KOPT-K1 (cell line): ENCODE measurements around the gene OSBPL1A.
"Not testable (repeated sequence)": the region's sequence is repeated elsewhere in the genome, so short reads cannot be mapped to it uniquely, and the experiment has no call there.

Experiments
- H3K27ac ChIP-seq: fragments of 200-600 bp; sonication (generic); 2 replicates; pipeline ENCODE4 v1.5.1; 2016; ENCODE audit warnings: antibody characterized with exemption, mild to moderate bottlenecking, low read depth, low read length; ENCODE audit not compliant: poor library complexity, severe bottlenecking
- H3K36me3 ChIP-seq: fragments of 200-600 bp; sonication (generic); 2 replicates; pipeline ENCODE4 v1.5.1; 2017; ENCODE audit warnings: antibody characterized with exemption, mild to moderate bottlenecking, low read length, moderate library complexity; ENCODE audit not compliant: insufficient read depth
- H3K9me3 ChIP-seq: fragments of 200-600 bp; sonication (generic); 2 replicates; pipeline ENCODE4 v1.5.1; 2017; ENCODE audit warnings: antibody characterized with exemption, low read length, mild to moderate bottlenecking; ENCODE audit not compliant: insufficient read depth, poor library complexity, severe bottlenecking

The OSBPL1A gene

DNA sequence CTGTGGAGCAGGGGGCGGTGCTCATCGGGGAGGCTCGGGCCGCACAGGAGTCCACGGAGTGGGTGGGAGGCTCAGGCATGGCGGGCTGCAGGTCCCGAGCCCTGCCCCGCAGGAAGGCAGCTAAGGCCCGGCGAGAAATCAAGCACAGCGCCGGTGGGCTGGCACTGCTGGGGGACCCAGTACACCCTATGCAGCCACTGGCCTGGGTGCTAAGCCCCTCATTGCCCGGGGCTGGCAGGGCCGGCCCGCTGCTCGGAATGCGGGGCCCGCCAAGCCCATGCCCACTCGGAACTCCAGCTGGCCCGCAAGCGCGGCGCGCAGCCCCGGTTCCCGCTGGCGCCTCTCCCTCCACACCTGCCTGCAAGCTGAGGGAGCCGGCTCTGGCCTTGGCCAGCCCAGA, 248.0 kb downstream of the OSBPL1A start:
- H3K27ac ChIP-seq, H3K9me3 ChIP-seq, H3K36me3 ChIP-seq: not testable (repeated sequence)

DNA sequence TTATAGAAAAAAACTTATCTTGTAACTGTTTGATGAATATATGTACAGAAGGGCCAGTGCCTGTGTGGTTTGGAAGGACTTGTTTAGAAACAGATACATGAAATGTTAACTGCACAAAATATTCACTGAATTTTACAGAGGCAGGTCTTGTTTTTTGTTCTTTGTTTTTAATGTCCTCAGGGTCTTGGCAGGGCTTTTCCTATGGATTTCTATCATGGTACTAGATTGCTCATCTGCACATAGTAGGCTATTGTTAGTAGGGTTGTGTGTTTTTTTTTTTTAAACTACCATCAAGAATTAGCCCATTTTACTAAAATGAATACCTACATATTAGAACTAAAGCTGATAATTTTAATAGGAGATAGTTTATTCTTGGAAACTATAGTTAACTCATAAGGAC, 255.2 kb downstream of the OSBPL1A start:
- no peaks in the 10 kb centered on the region for H3K9me3 ChIP-seq
- no peak overlapping the region for H3K27ac ChIP-seq
- H3K36me3 ChIP-seq: no peaks in the 10 kb centered on the region

DNA sequence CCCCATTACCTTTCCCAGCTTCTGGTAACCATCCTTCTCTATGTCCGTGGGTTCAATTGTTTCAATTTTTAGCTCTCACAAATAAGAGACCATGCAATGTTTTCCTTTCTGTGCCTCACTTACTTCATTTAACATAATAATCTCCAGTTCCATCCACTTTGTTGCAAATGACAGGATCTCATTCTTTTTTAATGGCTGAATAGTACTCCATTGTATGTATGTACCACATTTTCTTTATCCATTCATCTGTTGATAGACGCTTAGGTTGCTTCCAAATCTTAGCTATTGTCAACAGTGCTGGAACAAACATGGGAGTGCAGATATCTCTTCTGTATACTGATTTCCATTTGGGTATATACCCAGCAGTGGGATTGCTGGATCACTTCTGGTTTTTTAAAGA, 256.9 kb downstream of the OSBPL1A start:
- Histone ChIP-seq H3K27ac (no peak overlapping the region), H3K9me3 (no peaks in the 10 kb centered on the region), H3K36me3 (no peaks in the 10 kb centered on the region)

DNA sequence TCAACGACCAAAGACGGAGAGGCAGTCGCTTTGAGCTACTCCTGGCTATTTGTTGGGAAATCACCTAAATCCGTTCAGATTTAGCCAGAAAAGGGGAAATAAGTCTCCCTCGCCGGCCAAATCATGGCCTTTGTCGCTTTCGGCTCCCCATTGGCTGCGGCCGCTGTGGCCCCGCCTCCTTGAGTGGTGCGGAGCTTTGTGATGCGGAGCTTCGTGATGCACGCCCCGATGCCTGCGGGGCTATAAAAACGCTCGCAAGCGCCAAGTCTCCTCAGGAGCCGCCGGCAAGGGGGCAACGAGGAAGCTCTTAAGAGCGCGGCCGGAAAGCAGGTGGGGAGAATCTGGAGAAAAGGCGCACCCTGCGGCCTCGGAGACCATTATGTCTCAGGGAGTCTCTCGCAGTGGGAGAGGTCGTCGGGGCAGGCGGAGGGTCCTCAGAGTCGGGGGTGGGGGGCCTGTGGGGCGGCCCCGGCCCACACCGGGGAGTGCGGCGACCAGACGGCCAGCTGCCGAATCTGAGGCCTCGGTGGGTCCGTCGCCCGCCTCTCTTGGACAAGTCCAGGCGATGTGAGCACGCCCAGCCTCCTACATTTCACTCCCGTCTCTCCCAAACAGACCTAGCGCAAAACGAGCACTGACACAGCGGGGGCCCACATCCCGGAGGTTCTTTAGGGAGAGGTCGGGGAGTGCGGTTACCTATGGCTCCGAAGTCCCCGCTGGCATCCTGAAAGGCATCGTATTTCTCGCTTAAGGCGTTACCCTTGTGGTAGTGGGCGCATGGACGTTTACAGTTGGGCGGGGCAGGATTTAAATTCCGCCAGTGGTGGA, 258.6 kb downstream of the OSBPL1A start, which contains the start of gene CABYR:
CABYR (plus strand) TSS at position 274 of the 828 bp plus-strand sequence. CDS start 4,053 bp downstream, outside the sequence.
- Histone ChIP-seq H3K9me3 (no peaks in the 10 kb centered on the region), H3K36me3 (no peaks in the 10 kb centered on the region), H3K27ac (no peak within 1 kb of the TSS)

DNA sequence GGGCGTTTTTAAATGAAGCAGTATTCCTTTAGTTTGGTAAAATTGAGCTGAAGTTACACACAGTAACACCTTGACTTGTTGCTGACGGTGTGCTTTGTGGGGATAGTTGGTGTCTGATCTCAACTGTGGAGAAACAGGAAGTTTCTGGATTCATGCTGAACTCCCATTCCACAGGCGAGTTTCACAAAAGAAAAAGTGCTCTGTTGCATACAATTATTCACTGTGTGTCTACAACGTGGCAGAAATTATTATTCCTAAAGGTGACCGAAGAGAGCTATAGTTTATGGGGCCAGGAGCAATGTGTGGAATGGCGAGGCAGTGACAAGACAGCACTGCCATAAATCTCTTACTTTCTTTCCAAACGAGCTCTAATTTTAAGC, 259.2 kb downstream of the OSBPL1A start:
- Histone ChIP-seq H3K9me3 (no peaks in the 10 kb centered on the region), H3K27ac (no peak overlapping the region)

DNA sequence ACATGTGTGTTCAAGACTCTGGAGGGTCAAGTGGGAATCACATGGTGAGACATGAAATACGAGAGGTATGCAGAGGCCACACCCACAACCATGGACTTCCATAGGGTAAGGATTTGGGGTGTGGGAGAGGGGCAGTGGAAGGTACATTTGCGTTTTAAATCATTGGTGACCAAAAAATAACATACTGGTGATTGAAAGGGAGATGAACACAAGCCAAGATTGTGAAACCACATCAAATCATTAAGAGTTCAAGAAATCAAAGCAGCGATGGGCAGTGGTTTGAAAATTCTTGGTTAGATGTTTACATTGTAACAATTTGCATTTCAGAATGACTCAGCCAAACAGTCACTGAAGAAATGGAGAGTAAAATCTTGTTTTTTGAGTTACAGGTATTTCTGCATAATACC, 260.7 kb downstream of the OSBPL1A start:
- no peaks in the 10 kb centered on the region for H3K9me3 ChIP-seq
- no peak overlapping the region for H3K27ac ChIP-seq
- peaks cover 10% of the 10 kb centered on the region for H3K36me3 ChIP-seq

More for the DNA sequence above, 259.2 kb downstream of the OSBPL1A start:
- H3K36me3 ChIP-seq: no peaks in the 10 kb centered on the region

DNA sequence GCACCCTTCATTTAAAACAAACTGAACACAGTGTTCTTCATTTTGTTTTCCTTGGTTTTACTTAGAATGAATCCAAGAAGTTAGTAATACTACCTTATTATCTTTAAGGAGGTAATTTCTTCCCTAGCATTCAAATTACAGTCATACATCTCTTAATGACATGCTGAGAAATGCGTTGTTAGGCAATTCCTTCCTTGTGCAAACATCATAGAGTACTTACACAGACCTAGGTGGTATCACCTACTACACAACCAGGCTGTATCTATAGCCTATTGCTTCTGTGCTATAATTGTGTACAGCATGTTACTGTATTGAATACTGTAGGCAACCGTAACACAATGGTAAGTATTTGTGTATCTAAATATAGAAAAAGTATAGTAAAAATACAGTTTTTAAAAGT, 267.1 kb downstream of the OSBPL1A start:
- H3K9me3 ChIP-seq: no peaks in the 10 kb centered on the region
- H3K36me3 ChIP-seq: peaks cover 38% of the 10 kb centered on the region
- no peak overlapping the region for H3K27ac ChIP-seq

DNA sequence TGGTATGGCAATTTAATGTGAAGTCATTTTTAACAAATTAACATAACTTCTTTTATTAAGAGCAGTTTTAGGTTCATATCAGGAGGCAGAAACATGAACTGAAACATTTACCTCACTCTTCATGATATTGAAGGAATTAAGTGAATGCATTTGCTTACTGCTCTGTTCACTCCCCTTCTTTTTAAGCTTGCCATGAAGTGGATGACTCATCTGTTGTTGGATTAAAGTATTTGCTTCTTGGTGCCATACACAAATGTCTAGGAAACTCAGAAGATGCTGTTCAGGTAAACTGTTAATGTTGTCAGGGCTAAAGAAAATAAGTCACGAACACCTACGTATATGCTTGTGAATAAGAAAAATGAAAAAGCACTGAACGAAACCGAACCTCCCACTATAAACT, 268.9 kb downstream of the OSBPL1A start:
- Histone ChIP-seq H3K9me3 (no peaks in the 10 kb centered on the region), H3K27ac (no peak overlapping the region), H3K36me3 (peaks cover 49% of the 10 kb centered on the region)

DNA sequence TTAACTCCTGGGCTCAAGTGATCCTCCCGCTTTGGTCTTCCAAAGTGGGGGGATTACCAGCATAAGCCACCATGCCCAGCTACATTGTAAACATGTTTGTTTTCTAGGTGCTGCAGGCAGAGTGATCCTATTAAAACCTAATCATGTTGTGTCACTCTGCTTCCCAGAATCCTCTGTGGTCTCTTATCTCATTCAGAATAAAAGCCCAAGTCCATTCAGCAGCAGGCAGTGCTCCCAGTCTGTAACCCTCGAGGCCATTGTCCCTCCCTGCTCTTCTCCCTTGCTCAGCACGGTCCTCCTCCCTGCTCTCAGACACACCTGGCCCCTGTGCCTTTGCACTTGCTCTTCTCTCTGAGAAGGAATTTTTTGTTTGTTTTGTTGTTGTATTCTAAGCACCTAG, 269.9 kb downstream of the OSBPL1A start:
- H3K27ac ChIP-seq: no peak overlapping the region
- H3K36me3 ChIP-seq: peaks cover 47% of the 10 kb centered on the region
- no peaks in the 10 kb centered on the region for H3K9me3 ChIP-seq

DNA sequence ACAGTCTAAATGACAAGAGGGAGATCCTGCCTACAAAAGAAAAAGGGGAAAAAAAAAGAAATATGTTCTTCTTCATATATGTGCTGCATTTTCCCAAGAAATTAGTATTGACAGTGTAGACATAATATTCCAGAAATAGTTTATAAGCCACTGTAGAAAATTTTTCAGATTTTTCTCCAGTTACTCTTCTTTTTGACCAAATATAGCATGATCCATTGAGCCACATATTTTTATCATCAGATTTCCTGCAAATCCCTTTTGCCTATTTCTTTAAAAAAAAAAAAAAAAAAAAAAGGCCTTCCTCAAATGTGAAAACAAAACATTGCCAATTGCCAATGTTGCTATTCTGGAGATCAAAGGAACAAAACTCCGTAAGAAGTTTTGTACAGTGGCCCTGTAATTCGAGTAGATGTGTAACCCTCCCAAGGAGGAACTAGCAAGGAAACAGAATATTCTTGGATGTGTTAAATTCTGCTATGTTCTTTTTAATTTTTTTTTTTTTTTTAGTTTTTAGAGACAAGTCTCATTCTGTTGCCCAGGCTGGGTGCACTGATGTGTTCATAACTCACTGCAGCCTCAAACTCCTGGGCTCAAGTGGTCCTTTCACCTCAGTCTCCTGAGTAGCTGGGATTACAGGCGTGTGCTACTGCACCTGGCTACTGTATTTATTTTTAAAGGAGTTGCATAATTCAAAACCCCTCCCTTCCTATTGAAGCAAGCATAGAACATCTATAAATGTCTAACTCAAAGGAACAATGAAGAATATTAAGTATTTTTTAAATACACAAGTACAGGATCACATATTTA, 271.3 kb downstream of the OSBPL1A start:
- Histone ChIP-seq H3K27ac (no peak overlapping the region), H3K36me3 (peaks cover 36% of the 10 kb centered on the region; the same call in 1 of the 2 replicates), H3K9me3 (no peaks in the 10 kb centered on the region)

DNA sequence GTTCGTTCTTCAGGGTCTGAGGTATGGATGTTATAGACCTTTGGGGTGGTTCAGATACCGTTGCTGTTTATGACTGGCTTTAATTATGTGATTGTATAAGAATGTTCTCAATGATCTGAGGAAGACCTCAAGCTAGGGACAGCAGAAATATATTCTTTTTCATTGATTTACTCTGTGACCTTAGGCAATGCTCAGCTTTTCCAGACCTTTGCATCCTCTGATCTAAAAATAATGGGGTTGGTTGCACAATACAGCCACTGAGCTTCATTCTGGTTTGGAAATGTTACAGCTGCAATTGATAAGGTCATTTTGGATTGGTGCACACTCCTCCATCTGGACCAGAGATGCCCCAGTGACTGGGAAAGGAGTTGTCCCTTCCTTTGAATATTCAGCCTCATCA, 276.0 kb downstream of the OSBPL1A start:
- Histone ChIP-seq H3K9me3 (no peaks in the 10 kb centered on the region), H3K27ac (no peak overlapping the region), H3K36me3 (peaks cover 22% of the 10 kb centered on the region; the same call in 1 of the 2 replicates)

DNA sequence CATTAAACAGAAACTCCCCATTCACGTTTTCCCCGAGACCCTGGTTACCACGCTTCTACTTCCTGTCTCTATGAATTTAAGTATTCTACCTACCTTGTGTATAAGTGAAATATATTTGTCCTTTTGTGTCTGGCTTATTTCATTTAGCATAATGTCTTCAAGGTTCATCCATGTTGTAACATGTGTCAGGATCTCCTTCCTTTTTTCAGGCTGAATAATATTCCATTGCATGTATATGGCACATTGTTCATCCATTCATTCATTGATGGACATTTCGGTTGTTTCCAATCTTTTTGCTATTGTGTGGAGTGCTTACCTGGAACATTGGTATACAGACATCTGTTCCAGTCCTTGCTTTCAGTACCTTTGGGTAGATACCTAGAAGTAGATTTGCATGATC, 276.9 kb downstream of the OSBPL1A start:
- Histone ChIP-seq H3K9me3 (no peaks in the 10 kb centered on the region), H3K36me3 (peaks cover 17% of the 10 kb centered on the region; the same call in 1 of the 2 replicates)

DNA sequence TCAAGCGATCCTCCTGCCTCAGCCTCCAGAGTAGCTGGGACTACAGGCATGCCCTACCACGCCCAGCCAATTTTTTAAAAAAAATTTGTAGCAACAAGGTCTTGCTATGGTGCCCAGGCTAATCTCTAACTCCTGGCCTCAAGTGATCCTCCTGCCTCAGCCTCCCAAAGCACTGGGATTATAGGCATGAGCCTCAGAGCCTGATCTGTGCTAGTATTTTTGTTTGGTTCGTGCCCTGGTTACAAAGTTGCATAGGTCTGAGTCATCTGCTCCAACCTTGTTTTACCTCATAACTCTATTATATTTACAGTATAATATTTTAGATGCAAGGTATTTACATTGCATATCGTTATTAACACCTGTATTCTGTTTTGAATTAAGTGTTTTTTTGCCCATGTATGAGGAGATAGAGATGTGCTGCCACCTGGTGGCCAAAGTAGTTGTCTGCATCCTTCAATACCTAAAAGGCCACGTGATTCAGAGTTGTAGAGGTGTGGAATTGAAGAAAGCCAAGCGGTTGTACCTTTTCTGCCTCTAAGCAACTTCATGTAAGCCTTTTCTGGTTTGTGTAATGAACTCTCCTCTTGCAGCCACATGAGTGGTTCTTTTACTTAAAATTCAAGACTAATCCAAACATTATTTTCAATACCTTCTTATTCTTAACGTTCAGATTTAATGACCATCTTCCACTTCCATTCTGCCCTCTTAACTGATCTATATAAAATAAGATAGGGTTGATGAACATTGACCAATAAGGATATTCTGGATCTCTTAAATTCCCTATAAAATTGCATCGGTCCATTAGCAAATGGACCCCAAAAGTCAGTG, 278.7 kb downstream of the OSBPL1A start:
- no peak overlapping the region for H3K27ac ChIP-seq
- H3K9me3 ChIP-seq: no peaks in the 10 kb centered on the region
- H3K36me3 ChIP-seq: peaks cover 13% of the 10 kb centered on the region; the same call in 1 of the 2 replicates

More for the DNA sequence above, 276.9 kb downstream of the OSBPL1A start:
- H3K27ac ChIP-seq: no peak overlapping the region

DNA sequence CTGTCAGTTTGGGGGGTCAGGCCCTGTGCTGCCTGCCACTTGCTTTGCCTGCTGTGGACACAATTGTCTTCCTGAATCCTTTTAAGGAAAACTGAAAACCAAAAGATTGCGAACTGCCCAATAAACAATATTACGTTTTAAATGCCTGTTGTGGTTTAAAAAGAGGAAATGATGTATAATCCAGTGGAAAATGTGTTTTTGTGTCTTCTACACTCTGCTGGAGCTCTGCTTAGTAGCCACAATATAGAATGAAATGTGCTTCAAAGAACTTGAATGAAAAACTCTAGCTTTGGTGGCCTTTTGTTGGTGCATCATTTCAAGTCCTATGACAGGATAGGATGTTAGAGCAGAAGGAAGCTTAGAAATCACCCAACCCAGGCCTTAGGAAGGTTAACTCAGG, 282.0 kb downstream of the OSBPL1A start:
- no peaks in the 10 kb centered on the region for H3K9me3 ChIP-seq
- no peak overlapping the region for H3K27ac ChIP-seq
- H3K36me3 ChIP-seq: peaks cover 13% of the 10 kb centered on the region; the same call in 1 of the 2 replicates
